ENCODE results near the gene ETFDH.

Gene ETFDH

DNA sequence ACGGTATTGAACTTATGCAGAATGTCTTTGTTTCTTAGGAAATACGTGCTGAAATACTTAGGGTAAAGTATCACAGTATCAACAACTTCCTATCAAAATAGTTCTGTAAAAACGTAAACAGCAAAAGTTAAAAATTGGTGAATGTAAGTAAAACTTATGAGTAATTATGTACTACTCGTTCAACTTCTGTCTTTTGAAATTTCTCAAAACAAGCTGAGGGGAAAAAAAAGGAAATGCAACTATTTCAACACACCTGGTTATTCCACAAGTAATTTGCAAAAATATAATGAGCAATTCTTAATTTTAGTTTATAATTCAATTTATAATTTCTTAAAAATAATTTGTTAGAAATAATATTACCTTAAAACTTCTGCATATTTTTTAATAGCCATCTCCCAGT lies 42.8 kb downstream of the ETFDH start:
- no peak overlapping the region for H3K4me3 ChIP-seq (replicated peaks; ENCODE audit: low read depth, low read length)
- no peak for DNase-seq (ENCODE audit: extremely low read depth, low read depth)
- TF ChIP-seq, protein P1, sequence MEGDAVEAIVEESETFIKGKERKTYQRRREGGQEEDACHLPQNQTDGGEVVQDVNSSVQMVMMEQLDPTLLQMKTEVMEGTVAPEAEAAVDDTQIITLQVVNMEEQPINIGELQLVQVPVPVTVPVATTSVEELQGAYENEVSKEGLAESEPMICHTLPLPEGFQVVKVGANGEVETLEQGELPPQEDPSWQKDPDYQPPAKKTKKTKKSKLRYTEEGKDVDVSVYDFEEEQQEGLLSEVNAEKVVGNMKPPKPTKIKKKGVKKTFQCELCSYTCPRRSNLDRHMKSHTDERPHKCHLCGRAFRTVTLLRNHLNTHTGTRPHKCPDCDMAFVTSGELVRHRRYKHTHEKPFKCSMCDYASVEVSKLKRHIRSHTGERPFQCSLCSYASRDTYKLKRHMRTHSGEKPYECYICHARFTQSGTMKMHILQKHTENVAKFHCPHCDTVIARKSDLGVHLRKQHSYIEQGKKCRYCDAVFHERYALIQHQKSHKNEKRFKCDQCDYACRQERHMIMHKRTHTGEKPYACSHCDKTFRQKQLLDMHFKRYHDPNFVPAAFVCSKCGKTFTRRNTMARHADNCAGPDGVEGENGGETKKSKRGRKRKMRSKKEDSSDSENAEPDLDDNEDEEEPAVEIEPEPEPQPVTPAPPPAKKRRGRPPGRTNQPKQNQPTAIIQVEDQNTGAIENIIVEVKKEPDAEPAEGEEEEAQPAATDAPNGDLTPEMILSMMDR (IDR thresholded peaks at IDR 0.05; ENCODE audit: low read depth, low read length, missing control alignments) = no peak

DNA sequence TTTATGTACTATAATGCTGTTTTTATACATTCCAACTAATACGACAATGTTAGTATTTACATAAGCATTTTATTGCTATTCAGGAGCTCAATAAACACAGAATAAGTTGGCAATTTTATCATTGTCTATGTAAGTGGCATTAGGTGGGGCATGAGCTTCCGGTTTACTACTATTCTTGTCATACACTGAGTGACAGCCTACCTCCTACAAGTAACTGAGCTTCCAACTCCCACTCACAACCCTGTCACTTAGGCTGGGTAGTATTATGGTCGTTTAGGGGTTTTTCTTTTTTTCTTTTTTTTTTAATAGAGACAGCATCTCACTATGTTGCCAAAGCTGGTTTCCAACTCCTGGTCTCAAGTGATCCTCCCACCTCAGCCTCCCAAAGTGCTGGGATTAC lies 43.7 kb downstream of the ETFDH start:
- no peak for DNase-seq (ENCODE audit: extremely low read depth, low read depth)
- no peak overlapping the region for H3K4me3 ChIP-seq (replicated peaks; ENCODE audit: low read depth, low read length)
- TF ChIP-seq, protein P1 (IDR thresholded peaks at IDR 0.05; ENCODE audit: low read depth, low read length, missing control alignments) = no peak

DNA sequence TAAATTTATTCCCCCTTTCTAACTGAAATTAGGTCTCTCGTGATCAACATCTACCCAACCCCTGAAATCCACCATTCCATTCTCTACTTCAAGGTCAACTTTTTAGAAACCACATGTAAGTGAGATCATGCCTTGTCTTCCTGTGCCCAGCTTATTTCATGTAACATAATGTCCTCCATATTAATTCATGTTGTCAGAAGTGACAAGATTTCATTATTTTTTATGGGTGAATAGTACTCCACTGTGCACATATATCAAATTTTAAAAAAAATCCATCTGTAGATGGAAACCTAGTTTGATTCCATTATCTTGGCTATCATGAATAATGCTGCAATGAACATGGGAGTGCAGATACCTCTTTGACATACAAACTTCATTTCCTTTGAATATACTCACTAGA lies 49.6 kb downstream of the ETFDH start:
- peak overlapping the region; percentile 93 for H3K4me3 ChIP-seq (replicated peaks; ENCODE audit: low read depth, low read length)
- no peak for DNase-seq (ENCODE audit: extremely low read depth, low read depth)

GRCh38 chr4:158722291-158722916 lies 50.3 kb downstream of the ETFDH start:
- TF ChIP-seq, protein P1 (IDR thresholded peaks at IDR 0.05; ENCODE audit: low read depth, low read length, missing control alignments) = no peak
- DNase-seq (ENCODE audit: extremely low read depth, low read depth) = peak; percentile 31
- H3K4me3 ChIP-seq (replicated peaks; ENCODE audit: low read depth, low read length) = peak overlapping the region; percentile 93

More for the DNA sequence above, 49.6 kb downstream of the ETFDH start:
- TF ChIP-seq, protein P1 (IDR thresholded peaks at IDR 0.05; ENCODE audit: low read depth, low read length, missing control alignments) = no peak

GRCh38 chr4:158722917-158723793 lies 51.1 kb downstream of the ETFDH start, which contains the start of gene PPID:
PPID (minus strand) TSS chr4:158723396; CDS start chr4:158723288, 108 bp downstream.
- peak within 1 kb of the TSS; percentile 93 for H3K4me3 ChIP-seq (replicated peaks; ENCODE audit: low read depth, low read length)
- DNase-seq (ENCODE audit: extremely low read depth, low read depth) = peak; percentile 29
- TF ChIP-seq, protein P1 (IDR thresholded peaks at IDR 0.05; ENCODE audit: low read depth, low read length, missing control alignments) = no peak

- TF ChIP-seq, protein P1 (IDR thresholded peaks at IDR 0.05; ENCODE audit: low read depth, low read length, missing control alignments) = no peak
- H3K4me3 ChIP-seq (replicated peaks; ENCODE audit: low read depth, low read length) = no peak overlapping the region
- no peak for DNase-seq (ENCODE audit: extremely low read depth, low read depth)
Measured at GRCh38 chr4:158724637-158725036, 52.5 kb downstream of the ETFDH start.

Measured in HFF-Myc (cell line).